NT2/D1 (cell line): ENCODE results near the gene YWHAE.
"Not testable (repeated sequence)": the region's sequence is repeated elsewhere in the genome, so short reads cannot be mapped to it uniquely, and the experiment has no call there.

ENCODE experiments used
- YY1 ChIP-seq: IDR thresholded peaks from 2 replicates; pipeline ENCODE4 v1.6.1; 2011; ENCODE audit not compliant: insufficient read length, insufficient read depth
- ZNF274 ChIP-seq: IDR thresholded peaks from 2 replicates; pipeline ENCODE4 v1.6.1; 2011; ENCODE audit warnings: mild to moderate bottlenecking, low read depth, low read length

DNA sequence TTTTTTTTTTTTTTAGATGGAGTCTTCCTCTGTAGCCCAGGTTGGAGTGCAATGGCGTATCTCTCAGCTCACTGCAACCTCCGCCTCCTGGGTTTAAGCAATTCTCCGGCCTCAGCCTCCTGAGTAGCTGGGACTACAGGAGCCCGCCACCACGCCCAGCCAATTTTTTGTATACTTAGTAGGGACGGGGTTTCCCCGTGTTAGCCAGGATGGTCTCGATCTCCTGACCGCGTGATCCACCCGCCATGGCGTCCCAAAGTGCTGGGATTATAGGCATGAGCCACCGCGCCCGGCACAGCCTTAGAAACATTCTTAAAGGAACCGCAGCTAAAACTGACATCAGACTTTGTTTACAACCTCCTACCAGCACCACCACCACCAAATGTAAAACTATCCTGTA is 47.5 kb downstream of the YWHAE start:
- not testable (repeated sequence) for TF ChIP-seq YY1, ZNF274
